ENCODE results near the gene ADGRB3. TPM values are rescaled to one million over a fixed set of nuclear protein-coding genes. Genes with fewer than 3 reads are reported as not detected.
A peak's percentile ranks its signal among the peaks of the same experiment; 100 is the strongest.

Gene ADGRB3
- total RNA-seq, 3 donors from 2014 or later: 1.1 to 2.3 (median 1.2) TPM

GRCh38 chr6:69217343-69217742, 582.3 kb downstream of the ADGRB3 start:
- no peak for DNase-seq (ENCODE audit: low spot score in 2 of 2)
- intact Hi-C loops (cut with DNase I; ENCODE audit: low total_unique reads): no loop called here
- Histone ChIP-seq H3K36me3 (no peaks in the 10 kb centered on the region), H3K27me3 (no peaks in the 10 kb centered on the region), H3K27ac (no peak overlapping the region), H3K4me3 (no peak overlapping the region), H3K9me3 (no peaks in the 10 kb centered on the region), H3K4me1 (no peaks in the 10 kb centered on the region)
- no peak for TF ChIP-seq POLR2AphosphoS5 (IDR thresholded peaks at IDR 0.05)
- TF ChIP-seq, protein P1, sequence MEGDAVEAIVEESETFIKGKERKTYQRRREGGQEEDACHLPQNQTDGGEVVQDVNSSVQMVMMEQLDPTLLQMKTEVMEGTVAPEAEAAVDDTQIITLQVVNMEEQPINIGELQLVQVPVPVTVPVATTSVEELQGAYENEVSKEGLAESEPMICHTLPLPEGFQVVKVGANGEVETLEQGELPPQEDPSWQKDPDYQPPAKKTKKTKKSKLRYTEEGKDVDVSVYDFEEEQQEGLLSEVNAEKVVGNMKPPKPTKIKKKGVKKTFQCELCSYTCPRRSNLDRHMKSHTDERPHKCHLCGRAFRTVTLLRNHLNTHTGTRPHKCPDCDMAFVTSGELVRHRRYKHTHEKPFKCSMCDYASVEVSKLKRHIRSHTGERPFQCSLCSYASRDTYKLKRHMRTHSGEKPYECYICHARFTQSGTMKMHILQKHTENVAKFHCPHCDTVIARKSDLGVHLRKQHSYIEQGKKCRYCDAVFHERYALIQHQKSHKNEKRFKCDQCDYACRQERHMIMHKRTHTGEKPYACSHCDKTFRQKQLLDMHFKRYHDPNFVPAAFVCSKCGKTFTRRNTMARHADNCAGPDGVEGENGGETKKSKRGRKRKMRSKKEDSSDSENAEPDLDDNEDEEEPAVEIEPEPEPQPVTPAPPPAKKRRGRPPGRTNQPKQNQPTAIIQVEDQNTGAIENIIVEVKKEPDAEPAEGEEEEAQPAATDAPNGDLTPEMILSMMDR (IDR thresholded peaks at IDR 0.05): no peak
- TF ChIP-seq POLR2A (IDR thresholded peaks at IDR 0.05): no peak

- no peaks in the 10 kb centered on the region for H3K36me3 ChIP-seq
- no peak for TF ChIP-seq POLR2A (IDR thresholded peaks at IDR 0.05)
- TF ChIP-seq POLR2AphosphoS5 (IDR thresholded peaks at IDR 0.05): no peak
- TF ChIP-seq, protein P1 (IDR thresholded peaks at IDR 0.05): no peak
- no peak for DNase-seq (ENCODE audit: low spot score in 2 of 2)
Observed at GRCh38 chr6:69220375-69220774, 585.3 kb downstream of the ADGRB3 start.

DNA sequence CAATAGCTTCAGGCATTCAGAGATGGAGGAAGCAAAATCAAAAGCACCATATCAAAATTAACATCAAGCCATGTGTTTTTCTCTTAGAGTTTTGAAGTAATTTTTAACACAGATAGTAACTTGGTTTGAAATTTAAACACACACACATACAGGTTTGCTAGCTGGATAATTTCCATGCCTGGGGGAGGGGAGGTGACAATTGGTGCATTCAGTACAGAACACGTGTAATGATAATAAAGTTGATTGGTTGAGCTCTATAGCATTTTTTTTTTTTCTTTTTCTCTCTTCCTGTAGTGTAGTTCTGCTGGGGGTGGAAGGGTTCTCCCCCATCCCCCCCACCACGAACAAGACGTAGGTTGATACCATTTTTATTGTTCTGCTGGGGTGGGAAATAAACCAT, 596.9 kb downstream of the ADGRB3 start:
- Histone ChIP-seq H3K9me3 (no peaks in the 10 kb centered on the region), H3K27ac (no peak overlapping the region), H3K4me3 (no peak overlapping the region), H3K4me1 (no peaks in the 10 kb centered on the region), H3K27me3 (no peaks in the 10 kb centered on the region), H3K36me3 (no peaks in the 10 kb centered on the region)
- DNase-seq (ENCODE audit: low spot score in 2 of 2): no peak
- intact Hi-C loops (cut with DNase I; ENCODE audit: low total_unique reads): loop anchor here (10.0 kb wide), 1 partner anchor 1537 kb away; no protein-coding TSS in a partner anchor
- no peak for TF ChIP-seq POLR2A (IDR thresholded peaks at IDR 0.05)
- TF ChIP-seq POLR2AphosphoS5 (IDR thresholded peaks at IDR 0.05): no peak
- TF ChIP-seq, protein P1 (IDR thresholded peaks at IDR 0.05): no peak

More at GRCh38 chr6:69220375-69220774, 585.3 kb downstream of the ADGRB3 start:
- Histone ChIP-seq H3K27ac (no peak overlapping the region), H3K4me3 (no peak overlapping the region), H3K4me1 (no peaks in the 10 kb centered on the region), H3K27me3 (no peaks in the 10 kb centered on the region), H3K9me3 (no peaks in the 10 kb centered on the region)
- intact Hi-C loops (cut with DNase I; ENCODE audit: low total_unique reads): no loop called here

DNA sequence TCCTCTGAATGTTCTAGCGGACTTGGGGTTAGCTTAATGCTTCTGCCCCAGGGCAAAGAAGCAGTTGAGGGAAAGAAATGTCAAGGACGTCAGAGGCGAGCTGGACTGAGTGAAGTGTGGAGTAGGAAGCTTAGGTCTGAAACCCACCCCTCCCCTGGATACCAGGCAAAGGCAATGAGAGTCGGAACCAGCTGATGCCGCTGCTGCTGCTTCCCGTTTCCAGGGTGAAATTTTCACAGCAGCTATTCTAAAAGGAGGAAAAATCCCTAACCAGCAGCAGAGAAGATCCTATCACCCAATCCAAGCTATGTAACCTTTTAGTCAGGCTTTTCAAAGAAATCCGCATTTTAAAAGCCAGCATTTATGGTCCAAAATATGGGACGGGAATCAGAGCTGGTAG, 597.4 kb downstream of the ADGRB3 start:
- H3K36me3 ChIP-seq: no peaks in the 10 kb centered on the region
- no peaks in the 10 kb centered on the region for H3K27me3 ChIP-seq
- TF ChIP-seq, protein P1 (IDR thresholded peaks at IDR 0.05): no peak
- TF ChIP-seq POLR2A (IDR thresholded peaks at IDR 0.05) (no peak), POLR2AphosphoS5 (IDR thresholded peaks at IDR 0.05) (no peak)
- H3K4me3 ChIP-seq: no peak overlapping the region
- H3K4me1 ChIP-seq: no peaks in the 10 kb centered on the region
- intact Hi-C loops (cut with DNase I; ENCODE audit: low total_unique reads): loop anchor here (10.0 kb wide), 1 partner anchor 1538 kb away; no protein-coding TSS in a partner anchor
- no peaks in the 10 kb centered on the region for H3K9me3 ChIP-seq
- no peak for DNase-seq (ENCODE audit: low spot score in 2 of 2)
- no peak overlapping the region for H3K27ac ChIP-seq

- no peak overlapping the region for H3K27ac ChIP-seq
- H3K9me3 ChIP-seq: no peaks in the 10 kb centered on the region
- H3K4me3 ChIP-seq: no peak overlapping the region
- peak in 1 of 2 donors; percentile 71 for DNase-seq (ENCODE audit: low spot score in 2 of 2)
- TF ChIP-seq POLR2AphosphoS5 (IDR thresholded peaks at IDR 0.05) (peak in 1 of 3 donors; percentile 17), POLR2A (IDR thresholded peaks at IDR 0.05) (no peak)
- TF ChIP-seq, protein P1 (IDR thresholded peaks at IDR 0.05): no peak
- H3K4me1 ChIP-seq: no peaks in the 10 kb centered on the region
- no peaks in the 10 kb centered on the region for H3K27me3 ChIP-seq
- intact Hi-C loops (cut with DNase I; ENCODE audit: low total_unique reads): loop anchor here (10.0 kb wide), 1 partner anchor 1538 kb away; no protein-coding TSS in a partner anchor
- no peaks in the 10 kb centered on the region for H3K36me3 ChIP-seq
Observed at GRCh38 chr6:69232911-69233448, 597.9 kb downstream of the ADGRB3 start.

Measured in breast epithelium (tissue), 4 donors.